ENCODE results near the gene APOL6. TPM values are rescaled to one million over a fixed set of nuclear protein-coding genes. Genes with fewer than 3 reads are reported as not detected.

APOL6 gene
- total RNA-seq, 1 donor from 2014 or later, result 5.2 TPM

- no peak overlapping the region for H3K27ac ChIP-seq (ENCODE audit: low read depth, low read length)
- no peaks in the 10 kb centered on the region for H3K36me3 ChIP-seq (ENCODE audit: control insufficient read depth in 3 of 3, insufficient read depth in 3 of 3, low read length in 3 of 3)
- H3K4me3 ChIP-seq (ENCODE audit: low read length in 3 of 3), result no peak overlapping the region
- no peaks in the 10 kb centered on the region for H3K9me3 ChIP-seq (ENCODE audit: control insufficient read depth in 3 of 3, low read length in 3 of 3)
- H3K27me3 ChIP-seq (ENCODE audit: control insufficient read depth in 3 of 3, insufficient read depth in 3 of 3, low read length in 3 of 3), result no peaks in the 10 kb centered on the region
- peaks cover 45 to 49% (median 48%) of the 10 kb centered on the region in 3 donors for H3K4me1 ChIP-seq (ENCODE audit: control insufficient read depth in 3 of 3, insufficient read depth in 3 of 3, low read length in 3 of 3)
- peak overlapping the region in 1 of 3 donors; percentile 40 for H3K9ac ChIP-seq (ENCODE audit: low read depth in 1 of 3, low read length in 3 of 3)
Observed at GRCh38 chr22:35624547-35624946, 23.7 kb upstream of the APOL6 start.

DNA sequence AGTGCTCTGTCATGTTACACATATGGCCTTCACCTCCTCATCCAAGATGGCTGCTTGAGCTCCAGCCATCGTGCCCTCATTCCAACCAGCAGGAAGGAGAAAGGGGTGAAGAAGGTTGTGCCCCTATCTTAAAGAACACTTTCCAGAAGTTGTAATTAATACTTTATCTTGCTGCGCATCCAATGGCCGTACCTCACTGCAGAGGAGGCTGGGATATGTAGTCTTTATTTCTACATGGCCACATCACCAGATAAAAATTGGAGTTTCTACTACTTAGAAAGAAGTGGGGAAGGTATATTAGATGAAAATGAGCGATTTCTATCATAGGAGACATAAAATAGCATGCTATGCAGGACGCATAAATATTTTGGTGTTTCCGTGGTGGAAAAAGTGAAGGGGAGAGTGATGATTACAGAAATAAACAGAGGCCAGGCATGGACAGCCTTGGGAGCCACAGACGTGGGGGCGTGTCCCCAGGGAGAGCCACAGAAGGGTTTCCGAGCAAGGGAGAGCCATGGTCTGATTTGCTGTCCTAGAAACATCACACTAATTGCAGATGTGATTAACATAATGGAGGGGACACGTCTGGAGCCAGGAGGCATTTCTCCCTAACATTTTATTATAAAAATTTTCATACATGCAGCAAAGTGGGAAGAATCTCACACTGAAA, 22.3 kb upstream of the APOL6 start:
- Histone ChIP-seq H3K27me3 (ENCODE audit: control insufficient read depth in 3 of 3, insufficient read depth in 3 of 3, low read length in 3 of 3) (no peaks in the 10 kb centered on the region), H3K27ac (ENCODE audit: low read depth, low read length) (no peak overlapping the region), H3K9ac (ENCODE audit: low read depth in 1 of 3, low read length in 3 of 3) (no peak overlapping the region), H3K4me1 (ENCODE audit: control insufficient read depth in 3 of 3, insufficient read depth in 3 of 3, low read length in 3 of 3) (peaks cover 33 to 41% (median 38%) of the 10 kb centered on the region in 3 donors), H3K4me3 (ENCODE audit: low read length in 3 of 3) (no peak overlapping the region), H3K36me3 (ENCODE audit: control insufficient read depth in 3 of 3, insufficient read depth in 3 of 3, low read length in 3 of 3) (no peaks in the 10 kb centered on the region), H3K9me3 (ENCODE audit: control insufficient read depth in 3 of 3, low read length in 3 of 3) (no peaks in the 10 kb centered on the region)

DNA sequence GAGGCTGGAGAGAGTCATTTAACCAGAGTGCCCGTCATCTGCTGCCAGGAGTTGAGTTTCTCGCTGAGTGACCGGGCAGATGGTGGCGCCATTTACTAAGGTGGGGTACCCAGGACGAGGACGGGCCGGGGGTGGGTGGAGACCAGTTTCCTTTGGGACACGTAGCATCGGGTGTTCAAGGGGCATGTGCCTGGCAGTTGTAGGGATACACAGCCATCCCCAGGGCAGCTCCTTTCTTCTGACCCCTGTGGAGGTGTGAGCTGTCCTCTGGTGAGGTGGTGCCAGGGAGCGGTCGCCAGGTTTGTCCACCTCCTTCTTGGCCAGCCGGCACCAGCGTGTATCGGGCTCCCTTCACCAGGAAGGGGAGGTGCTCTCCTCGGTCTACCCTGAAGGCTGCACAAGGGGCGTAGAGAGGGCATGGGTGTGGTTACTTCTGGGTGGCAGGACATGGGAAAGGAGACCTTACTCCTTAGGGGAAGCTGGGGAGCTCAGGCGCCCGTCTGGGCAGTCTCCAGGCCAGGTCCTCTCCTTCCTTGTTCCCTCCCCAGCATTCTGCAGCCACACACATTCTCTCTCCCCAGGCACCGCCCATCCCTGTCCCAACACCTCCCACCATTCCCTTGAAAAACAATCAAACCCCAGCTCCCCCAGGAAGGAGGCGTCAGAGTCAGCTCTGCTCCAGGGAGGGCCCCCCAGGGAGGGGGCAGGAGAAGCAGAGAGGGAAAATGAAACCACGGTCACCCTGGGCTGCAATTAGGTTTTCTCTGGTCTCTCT, 20.8 kb upstream of the APOL6 start:
- H3K27ac ChIP-seq (ENCODE audit: low read depth, low read length), result peak overlapping the region; percentile 75
- peaks cover 17 to 26% (median 23%) of the 10 kb centered on the region in 3 donors for H3K4me1 ChIP-seq (ENCODE audit: control insufficient read depth in 3 of 3, insufficient read depth in 3 of 3, low read length in 3 of 3)
- H3K9ac ChIP-seq (ENCODE audit: low read depth in 1 of 3, low read length in 3 of 3), result peak overlapping the region; percentile 75 to 81 (median 76)
- H3K4me3 ChIP-seq (ENCODE audit: low read length in 3 of 3), result peak overlapping the region; percentile 78 to 86 (median 85)
- no peaks in the 10 kb centered on the region for H3K27me3 ChIP-seq (ENCODE audit: control insufficient read depth in 3 of 3, insufficient read depth in 3 of 3, low read length in 3 of 3)
- no peaks in the 10 kb centered on the region for H3K9me3 ChIP-seq (ENCODE audit: control insufficient read depth in 3 of 3, low read length in 3 of 3)
- no peaks in the 10 kb centered on the region for H3K36me3 ChIP-seq (ENCODE audit: control insufficient read depth in 3 of 3, insufficient read depth in 3 of 3, low read length in 3 of 3)

DNA sequence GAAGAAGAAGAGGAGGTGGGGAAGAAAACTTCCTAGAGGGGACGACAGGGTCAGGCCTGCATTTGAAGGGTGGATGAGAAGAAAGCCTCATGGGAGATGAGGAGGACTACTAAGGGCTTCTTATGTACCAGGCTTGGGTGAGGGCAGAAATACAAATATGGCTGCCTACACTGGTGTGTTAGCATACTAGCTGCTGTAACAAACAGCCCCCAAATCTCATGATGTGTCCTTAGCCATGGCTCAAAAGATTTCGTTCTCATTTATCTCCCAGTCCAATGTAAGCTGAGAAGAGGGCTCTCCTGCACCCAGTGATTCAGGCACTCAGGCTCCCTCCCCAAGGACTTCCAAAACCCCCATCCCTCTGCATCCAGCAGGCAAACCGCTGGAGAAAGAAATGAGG, 19.5 kb upstream of the APOL6 start:
- Histone ChIP-seq H3K36me3 (ENCODE audit: control insufficient read depth in 3 of 3, insufficient read depth in 3 of 3, low read length in 3 of 3) (no peaks in the 10 kb centered on the region), H3K9ac (ENCODE audit: low read depth in 1 of 3, low read length in 3 of 3) (no peak overlapping the region), H3K4me1 (ENCODE audit: control insufficient read depth in 3 of 3, insufficient read depth in 3 of 3, low read length in 3 of 3) (peaks cover 10 to 15% (median 13%) of the 10 kb centered on the region in 3 donors), H3K27me3 (ENCODE audit: control insufficient read depth in 3 of 3, insufficient read depth in 3 of 3, low read length in 3 of 3) (no peaks in the 10 kb centered on the region), H3K27ac (ENCODE audit: low read depth, low read length) (no peak overlapping the region), H3K9me3 (ENCODE audit: control insufficient read depth in 3 of 3, low read length in 3 of 3) (no peaks in the 10 kb centered on the region), H3K4me3 (ENCODE audit: low read length in 3 of 3) (no peak overlapping the region)

DNA sequence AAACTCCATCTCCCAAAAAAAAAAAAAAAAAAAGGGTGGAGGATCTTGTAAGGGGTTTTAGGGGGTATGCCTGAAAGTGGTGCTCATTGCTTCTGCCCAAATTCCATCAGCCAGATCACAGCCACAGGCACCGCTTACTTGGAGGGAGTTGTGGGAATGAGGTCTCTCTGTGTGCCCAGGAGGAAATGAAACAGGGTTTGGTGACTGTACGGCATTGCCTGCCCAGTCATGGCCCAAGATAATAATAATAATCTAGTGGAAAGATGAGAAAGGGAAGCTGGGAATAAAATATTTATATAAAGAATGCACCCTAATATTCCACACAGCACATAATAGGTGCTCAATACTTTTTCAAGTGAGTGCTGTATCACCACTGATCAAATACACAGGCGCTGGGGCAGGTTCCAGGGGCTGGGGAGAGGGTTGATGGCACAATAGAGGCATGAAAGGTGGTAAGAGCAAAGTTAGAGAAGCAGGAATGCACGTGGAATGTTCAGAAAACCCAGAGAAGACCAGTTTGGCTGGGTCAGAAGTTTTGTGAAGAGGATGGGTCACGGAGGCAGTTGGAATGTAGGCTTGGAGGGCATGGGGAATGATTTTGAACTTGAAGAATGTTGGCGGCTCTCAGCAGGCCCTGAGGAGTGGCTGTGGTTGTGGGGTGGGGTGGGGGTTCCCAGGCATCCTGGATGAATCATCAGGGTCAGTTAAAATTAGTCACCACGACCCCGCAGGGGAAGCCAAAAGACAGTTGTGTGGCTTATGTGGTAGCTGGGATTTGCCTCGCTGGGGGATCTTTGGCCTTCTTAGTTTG, 18.6 kb upstream of the APOL6 start:
- Histone ChIP-seq H3K4me3 (ENCODE audit: low read length in 3 of 3) (no peak overlapping the region), H3K36me3 (ENCODE audit: control insufficient read depth in 3 of 3, insufficient read depth in 3 of 3, low read length in 3 of 3) (no peaks in the 10 kb centered on the region), H3K4me1 (ENCODE audit: control insufficient read depth in 3 of 3, insufficient read depth in 3 of 3, low read length in 3 of 3) (peaks cover 10 to 15% (median 13%) of the 10 kb centered on the region in 3 donors), H3K9me3 (ENCODE audit: control insufficient read depth in 3 of 3, low read length in 3 of 3) (no peaks in the 10 kb centered on the region), H3K27ac (ENCODE audit: low read depth, low read length) (peak overlapping the region; percentile 32), H3K9ac (ENCODE audit: low read depth in 1 of 3, low read length in 3 of 3) (no peak overlapping the region), H3K27me3 (ENCODE audit: control insufficient read depth in 3 of 3, insufficient read depth in 3 of 3, low read length in 3 of 3) (no peaks in the 10 kb centered on the region)

GRCh38 chr22:35630387-35630793, 17.9 kb upstream of the APOL6 start:
- H3K27me3 ChIP-seq (ENCODE audit: control insufficient read depth in 3 of 3, insufficient read depth in 3 of 3, low read length in 3 of 3), result no peaks in the 10 kb centered on the region
- peaks cover 10 to 15% (median 13%) of the 10 kb centered on the region in 3 donors for H3K4me1 ChIP-seq (ENCODE audit: control insufficient read depth in 3 of 3, insufficient read depth in 3 of 3, low read length in 3 of 3)
- H3K4me3 ChIP-seq (ENCODE audit: low read length in 3 of 3), result no peak overlapping the region
- no peak overlapping the region for H3K27ac ChIP-seq (ENCODE audit: low read depth, low read length)
- H3K9me3 ChIP-seq (ENCODE audit: control insufficient read depth in 3 of 3, low read length in 3 of 3), result no peaks in the 10 kb centered on the region
- H3K9ac ChIP-seq (ENCODE audit: low read depth in 1 of 3, low read length in 3 of 3), result no peak overlapping the region
- H3K36me3 ChIP-seq (ENCODE audit: control insufficient read depth in 3 of 3, insufficient read depth in 3 of 3, low read length in 3 of 3), result no peaks in the 10 kb centered on the region

GRCh38 chr22:35630891-35631290, 17.4 kb upstream of the APOL6 start:
- no peak overlapping the region for H3K27ac ChIP-seq (ENCODE audit: low read depth, low read length)
- H3K4me1 ChIP-seq (ENCODE audit: control insufficient read depth in 3 of 3, insufficient read depth in 3 of 3, low read length in 3 of 3), result peaks cover 10 to 15% (median 13%) of the 10 kb centered on the region in 3 donors
- H3K27me3 ChIP-seq (ENCODE audit: control insufficient read depth in 3 of 3, insufficient read depth in 3 of 3, low read length in 3 of 3), result no peaks in the 10 kb centered on the region
- H3K9ac ChIP-seq (ENCODE audit: low read depth in 1 of 3, low read length in 3 of 3), result no peak overlapping the region
- no peak overlapping the region for H3K4me3 ChIP-seq (ENCODE audit: low read length in 3 of 3)
- H3K36me3 ChIP-seq (ENCODE audit: control insufficient read depth in 3 of 3, insufficient read depth in 3 of 3, low read length in 3 of 3), result no peaks in the 10 kb centered on the region
- no peaks in the 10 kb centered on the region for H3K9me3 ChIP-seq (ENCODE audit: control insufficient read depth in 3 of 3, low read length in 3 of 3)

DNA sequence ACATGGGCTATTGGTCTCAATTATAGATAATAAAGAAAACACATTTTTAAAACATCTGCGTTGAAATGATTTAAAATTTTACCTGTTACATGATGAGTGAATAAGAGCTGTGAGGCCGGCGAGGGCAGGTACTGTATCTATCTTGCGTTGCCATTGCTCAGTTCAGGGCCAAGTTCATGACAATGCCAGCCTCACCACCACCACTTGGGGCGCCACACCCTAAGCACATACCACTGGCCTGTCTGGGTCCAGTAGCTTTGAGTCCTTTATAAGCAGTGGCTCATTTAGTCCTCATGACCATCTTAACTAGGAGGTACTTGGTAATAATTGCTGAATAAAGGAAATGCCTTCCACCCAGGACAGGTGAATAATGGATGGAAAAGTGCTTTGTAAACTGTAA, 16.6 kb upstream of the APOL6 start:
- no peak overlapping the region for H3K27ac ChIP-seq (ENCODE audit: low read depth, low read length)
- no peak overlapping the region for H3K9ac ChIP-seq (ENCODE audit: low read depth in 1 of 3, low read length in 3 of 3)
- no peaks in the 10 kb centered on the region for H3K36me3 ChIP-seq (ENCODE audit: control insufficient read depth in 3 of 3, insufficient read depth in 3 of 3, low read length in 3 of 3)
- no peaks in the 10 kb centered on the region for H3K9me3 ChIP-seq (ENCODE audit: control insufficient read depth in 3 of 3, low read length in 3 of 3)
- no peaks in the 10 kb centered on the region for H3K27me3 ChIP-seq (ENCODE audit: control insufficient read depth in 3 of 3, insufficient read depth in 3 of 3, low read length in 3 of 3)
- peaks cover 10 to 15% (median 13%) of the 10 kb centered on the region in 3 donors for H3K4me1 ChIP-seq (ENCODE audit: control insufficient read depth in 3 of 3, insufficient read depth in 3 of 3, low read length in 3 of 3)
- no peak overlapping the region for H3K4me3 ChIP-seq (ENCODE audit: low read length in 3 of 3)

DNA sequence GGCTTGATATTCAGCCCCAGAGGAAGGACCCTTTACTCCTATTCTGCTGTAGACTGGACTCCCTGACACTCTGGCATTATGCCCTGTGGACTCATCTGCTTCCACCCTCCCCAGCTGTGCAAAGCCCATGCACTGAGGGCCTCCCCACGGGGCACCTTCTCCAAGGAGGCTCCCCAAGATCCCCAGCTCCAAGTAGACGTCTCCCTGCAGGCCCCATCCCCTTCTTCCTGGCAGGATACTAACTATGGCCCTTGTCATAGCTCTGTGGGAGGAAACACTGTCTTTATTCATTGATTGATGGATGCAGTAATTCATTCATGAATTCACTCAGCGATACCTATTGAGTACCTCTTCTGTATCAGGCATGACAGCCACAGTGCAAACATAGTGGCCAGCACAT, 15.3 kb upstream of the APOL6 start:
- peaks cover 7 to 13% (median 8%) of the 10 kb centered on the region in 3 donors for H3K4me1 ChIP-seq (ENCODE audit: control insufficient read depth in 3 of 3, insufficient read depth in 3 of 3, low read length in 3 of 3)
- no peaks in the 10 kb centered on the region for H3K9me3 ChIP-seq (ENCODE audit: control insufficient read depth in 3 of 3, low read length in 3 of 3)
- no peaks in the 10 kb centered on the region for H3K27me3 ChIP-seq (ENCODE audit: control insufficient read depth in 3 of 3, insufficient read depth in 3 of 3, low read length in 3 of 3)

More for the DNA sequence above, 15.3 kb upstream of the APOL6 start:
- Histone ChIP-seq H3K36me3 (ENCODE audit: control insufficient read depth in 3 of 3, insufficient read depth in 3 of 3, low read length in 3 of 3) (no peaks in the 10 kb centered on the region), H3K9ac (ENCODE audit: low read depth in 1 of 3, low read length in 3 of 3) (no peak overlapping the region), H3K4me3 (ENCODE audit: low read length in 3 of 3) (no peak overlapping the region), H3K27ac (ENCODE audit: low read depth, low read length) (no peak overlapping the region)
